Measurements from ENCODE around the gene TM9SF3.

Gene TM9SF3

GRCh38 chr10:96473866-96474265 is 112.9 kb downstream of the TM9SF3 start:
- DNase-seq (ENCODE audit: extremely low spot score): no peak
- ChIA-PET POLR2A (no interaction called here), CTCF (interaction anchor here (2.0 kb wide), 1 partner anchor 17 kb away, joined by 7 read pairs; no protein-coding TSS in a partner anchor)
- TF ChIP-seq CTCF (IDR thresholded peaks at IDR 0.05; ENCODE audit: control extremely low read depth, extremely low read depth, low read depth, missing control alignments): no peak

- peak; percentile 62 for TF ChIP-seq CTCF (IDR thresholded peaks at IDR 0.05; ENCODE audit: control extremely low read depth, extremely low read depth, low read depth, missing control alignments)
- ChIA-PET POLR2A (interaction anchor here (1.0 kb wide), 1 partner anchor 9 kb away, joined by 4 read pairs; no protein-coding TSS in a partner anchor), CTCF (interaction anchor here (0.5 to 2.6 kb wide), 15 partner anchors 10 to 163 kb away, joined by 3 to 15 read pairs (median 5); partner anchors contain the start of gene TLL2)
- DNase-seq (ENCODE audit: extremely low spot score): peak; percentile 69
These were observed 116.6 kb downstream of the TM9SF3 start for GRCh38 chr10:96470116-96470743.

GRCh38 chr10:96468845-96469244 is 118.0 kb downstream of the TM9SF3 start:
- ChIA-PET POLR2A (no interaction called here), CTCF (interaction anchor here (1.3 to 2.6 kb wide), 6 partner anchors 18 to 98 kb away, joined by 4 to 9 read pairs (median 6); no protein-coding TSS in a partner anchor)
- no peak for DNase-seq (ENCODE audit: extremely low spot score)
- TF ChIP-seq CTCF (IDR thresholded peaks at IDR 0.05; ENCODE audit: control extremely low read depth, extremely low read depth, low read depth, missing control alignments): no peak
